K562 (cell line): ENCODE results near the gene SAE1. TPM values are rescaled to one million over a fixed set of nuclear protein-coding genes. Genes with fewer than 3 reads are reported as not detected.

Experiments
- ATAC-seq: fragments of 200-7000 bp; cut with Tn5 transposase; 3 replicates; pipeline ENCODE4 v1.9.1; 2020; ENCODE audit warnings: moderate library complexity
- BruUV-seq: library from RNA; stranded (reverse); fragments of 400-500 nt; replicated peaks from 2 replicates; lab custom pipeline; 2021; lab: Mats Ljungman, UMichigan
- CTCF ChIA-PET: fragments of 300-600 bp; formaldehyde crosslinking; extraction: SDS; loops from one replicate; lab custom pipeline; 2021; ENCODE audit warnings: low intra/inter-chr PET ratio; lab: Yijun Ruan, JAX
- POLR2A ChIA-PET: fragments of 300-600, 350-650 bp; sonication (Branson Sonifier 250); formaldehyde crosslinking; extraction: SDS; loops from one replicate; lab custom pipeline; 2021; ENCODE audit warnings: antibody characterized with exemption, inconsistent platforms; lab: Yijun Ruan, JAX
- DNase-seq, 4 experiments: peaks; one replicate each; pipeline versions ENCODE4 v3.0.0 to v3.0.0-alpha.2; 2011 to 2018; ENCODE audit warnings: low spot score in 3 of 4, mixed read lengths in 3 of 4; ENCODE audit errors: extremely low read depth in 1 of 4
- FAIRE-seq: peaks from 2 replicates; lab custom pipeline; 2011; peaks lifted over from hg19 to GRCh38; lab: Jason Lieb, UNC
- H2AFZ ChIP-seq: 2 replicates; pipeline ENCODE4 v1.6.0; 2011; ENCODE audit warnings: low read depth, low read length, control low read depth, inconsistent platforms
- H3K27ac ChIP-seq: fragments of 200-600 bp; 3 replicates; pipeline ENCODE4 v1.8.0; 2011; ENCODE audit warnings: low read depth, mild to moderate bottlenecking, control low read depth, inconsistent platforms, low read length, moderate library complexity, mixed read lengths; ENCODE audit errors: extremely low read depth
- H3K27me3 ChIP-seq, 2 experiments: fragments of 300-600 bp in 1 of 2; 2 replicates in 1 of 2; 3 replicates in 1 of 2; pipeline versions ENCODE4 v1.6.0 to v1.8.0; 2011; ENCODE audit warnings: inconsistent platforms in 2 of 2, low read length in 2 of 2, mild to moderate bottlenecking in 1 of 2, mixed read lengths in 1 of 2, moderate library complexity in 1 of 2; ENCODE audit not compliant: control insufficient read depth in 2 of 2, insufficient read depth in 2 of 2
- H3K36me3 ChIP-seq: fragments of 300-600 bp; 3 replicates; pipeline ENCODE4 v1.8.0; 2011; ENCODE audit warnings: mild to moderate bottlenecking, low read length, inconsistent platforms; ENCODE audit not compliant: control insufficient read depth, insufficient read depth
- H3K4me1 ChIP-seq, 2 experiments: fragments of 200-600 bp in 1 of 2; replicated peaks in 1 of 2; 2 replicates in 1 of 2; 3 replicates in 1 of 2; pipeline versions ENCODE4 v1.5.1 to v1.8.0; 2011; ENCODE audit warnings: inconsistent platforms in 2 of 2, low read length in 2 of 2, mild to moderate bottlenecking in 1 of 2, mixed read lengths in 1 of 2, moderate library complexity in 1 of 2; ENCODE audit not compliant: control insufficient read depth in 2 of 2, insufficient read depth in 2 of 2
- H3K4me2 ChIP-seq: 2 replicates; pipeline ENCODE4 v1.6.1; 2011; ENCODE audit warnings: low read length, control low read depth, inconsistent platforms, mixed read lengths; ENCODE audit not compliant: insufficient read depth
- H3K4me3 ChIP-seq: fragments of 200-600 bp; sonication (generic), shearing (Covaris generic); 2 replicates; pipeline ENCODE4 v1.5.1; 2016; ENCODE audit warnings: control low read depth, inconsistent platforms
- H3K79me2 ChIP-seq: fragments of 200-600 bp; 3 replicates; pipeline ENCODE4 v1.8.0; 2011; ENCODE audit warnings: low read length, inconsistent platforms; ENCODE audit not compliant: control insufficient read depth, insufficient read depth
- H3K9ac ChIP-seq, 2 experiments: 2 replicates each; pipeline versions ENCODE4 v1.6.0 to v1.6.1; 2011; ENCODE audit warnings: low read depth in 2 of 2, low read length in 2 of 2, control low read depth in 1 of 2, inconsistent platforms in 1 of 2, mild to moderate bottlenecking in 1 of 2, mixed read lengths in 1 of 2; ENCODE audit not compliant: insufficient read depth in 1 of 2
- H3K9me1 ChIP-seq: one replicate; pipeline ENCODE4 v1.6.0; 2011; ENCODE audit warnings: inconsistent platforms, mild to moderate bottlenecking, low read length, moderate library complexity; ENCODE audit not compliant: control insufficient read depth, insufficient read depth
- H3K9me3 ChIP-seq: replicated peaks from 2 replicates; pipeline ENCODE4 v1.5.1; 2011; ENCODE audit warnings: low read depth, low read length, inconsistent platforms; ENCODE audit not compliant: control insufficient read depth, insufficient read depth
- H4K20me1 ChIP-seq: replicated peaks from 2 replicates; pipeline ENCODE4 v1.6.1; 2011; ENCODE audit warnings: low read length, inconsistent platforms, mixed read lengths; ENCODE audit not compliant: control insufficient read depth, insufficient read depth
- EHMT2 ChIP-seq: fragments of 450-650 bp; IDR thresholded peaks from 2 replicates; pipeline ENCODE4 v1.6.1; 2018; ENCODE audit warnings: antibody characterized with exemption
- PTBP1 ChIP-seq: fragments of 200-400 bp; formaldehyde crosslinking; IDR thresholded peaks from 2 replicates; pipeline ENCODE4 v1.6.1; 2017; ENCODE audit warnings: low read depth, low read length
- RBM25 ChIP-seq: fragments of 200-400 bp; formaldehyde crosslinking; IDR thresholded peaks from 2 replicates; pipeline ENCODE4 v1.6.1; 2018; ENCODE audit warnings: low read length, low read depth, moderate library complexity; ENCODE audit not compliant: severe bottlenecking
- ZBTB26 ChIP-seq: fragments of 450-650 bp; formaldehyde crosslinking; IDR thresholded peaks from 2 replicates; pipeline ENCODE4 v1.4.0; 2022; ENCODE audit warnings: missing genetic modification characterization
- ZFP30 ChIP-seq: fragments of 250-450 bp; sonication (Bioruptor Pico); IDR thresholded peaks from 2 replicates; pipeline ENCODE4 v1.8.0; 2022; ENCODE audit warnings: moderate library complexity, mild to moderate bottlenecking, inconsistent platforms, borderline replicate concordance
- ZKSCAN1 ChIP-seq: fragments of 150-350 bp; IDR thresholded peaks from 2 replicates; pipeline ENCODE4 v1.6.1; 2016; ENCODE audit warnings: low read depth, low read length
- WGBS: fragments of 100-300 bp; shearing (Covaris generic); methylation state at CpG from one replicate; pipeline ENCODE4 v1.1.6; 2016; ENCODE audit warnings: low coverage, mixed read lengths; ENCODE audit not compliant: insufficient coverage; ENCODE audit errors: missing lambda C conversion rate; 5-methylcytosine and 5-hydroxymethylcytosine counted together
- in situ Hi-C: fragments of 300-500 bp; cut with MboI; formaldehyde crosslinking; loops from 4 replicates; pipeline ENCODE4 v1.15.0; 2018; ENCODE audit warnings: inconsistent platforms, mixed read lengths
- intact Hi-C: fragments of 100-400 bp; cut with micrococcal nuclease; formaldehyde crosslinking; loops from 2 replicates; pipeline ENCODE4 v1.14.2; 2022
- polyA plus RNA-seq, 8 experiments: library from polyadenylated mRNA; depleted of rRNA in 4 of 8; stranded (reverse) in 5 of 8; unstranded in 3 of 8; fragments of >200 nt; fragmentation: Nextera tagmentation in 2 of 8; fragmentation: Illumina TruSeq in 1 of 8; extraction: Ambion mirVana in 2 of 8; extraction: Trizol in 1 of 8; gene quantifications; 2 replicates each; pipeline versions ENCODE4 v1.2.1 to v1.2.3, GENCODE V29; 2011 to 2014; ENCODE audit warnings: inconsistent platforms in 1 of 8, missing spikeins in 1 of 8
- total RNA-seq, 7 experiments: library from RNA; depleted of rRNA in 6 of 7; stranded (reverse); fragments of >200 nt in 6 of 7; fragmentation: Illumina TruSeq in 2 of 7; extraction: Trizol in 2 of 7; gene quantifications; 2 replicates each; pipeline versions ENCODE4 v1.2.1 to v1.2.3, GENCODE V29; 2011 to 2021; ENCODE audit warnings: low replicate concordance in 1 of 7

Gene SAE1
- total and polyA plus RNA-seq, 9 of the 15 experiments (the other 6 are each of a cell fraction or from before 2014, with no cell fraction given): 82.8 to 299 (median 217) TPM

- no peaks in the 10 kb centered on the region for H3K9me1 ChIP-seq
- BruUV-seq: TSS peak; percentile 15
- FAIRE-seq: no peak
- H3K9ac ChIP-seq: 0 out of 4 replicates have a peak overlapping the region, but pooled peaks of 1 of the 2 experiments have one; percentile 21
- H3K9me3 ChIP-seq: no peaks in the 10 kb centered on the region
- H2AFZ ChIP-seq: no peak overlapping the region
- no peaks in the 10 kb centered on the region; the same call in 1 of the 3 replicates for H3K79me2 ChIP-seq
- no peak for DNase-seq
- H4K20me1 ChIP-seq: no peaks in the 10 kb centered on the region
- H3K4me1 ChIP-seq: no peaks in the 10 kb centered on the region; a peak in 1 of 5 replicates
- in situ Hi-C loops: loop anchor here (5.0 kb wide), 1 partner anchor 46 kb away; no protein-coding TSS in a partner anchor
- no peak overlapping the region for H3K4me2 ChIP-seq
- no peak for TF ChIP-seq ZKSCAN1
- no peak for TF ChIP-seq ZFP30 (CRISPR knock-in tag)
- no peak overlapping the region for H3K4me3 ChIP-seq
- intact Hi-C loops: no loop called here
- CTCF ChIA-PET: no interaction called here
- no peak for ATAC-seq
- H3K36me3 ChIP-seq: peaks cover 96% of the 10 kb centered on the region; the same call in 2 of the 3 replicates
- no peak overlapping the region for H3K27ac ChIP-seq
- 85% methylated on average over 5 of the region's 6 CpGs for WGBS
- no peaks in the 10 kb centered on the region for H3K27me3 ChIP-seq
- POLR2A ChIA-PET: interaction anchor here (0.6 to 2.3 kb wide), 9 partner anchors 10 to 117 kb away, joined by 3 to 13 read pairs (median 4); partner anchors contain the start of genes SAE1 and ZC3H4
These were observed 49.5 kb upstream of the SAE1 start for GRCh38 chr19:47081095-47081494.

GRCh38 chr19:47082493-47082892, 48.1 kb upstream of the SAE1 start:
- Histone ChIP-seq H3K27me3 (no peaks in the 10 kb centered on the region), H3K27ac (no peak overlapping the region), H3K4me2 (no peak overlapping the region), H3K9me1 (no peaks in the 10 kb centered on the region), H3K4me1 (no peaks in the 10 kb centered on the region; a peak in 1 of 5 replicates), H3K9ac (no peak overlapping the region), H3K36me3 (peaks cover 97% of the 10 kb centered on the region; the same call in 2 of the 3 replicates), H3K79me2 (no peaks in the 10 kb centered on the region; the same call in 2 of the 3 replicates), H3K4me3 (no peak overlapping the region), H3K9me3 (no peaks in the 10 kb centered on the region), H4K20me1 (no peaks in the 10 kb centered on the region)
- in situ Hi-C loops: loop anchor here (5.0 kb wide), 1 partner anchor 45 kb away; no protein-coding TSS in a partner anchor
- FAIRE-seq (no peak), ATAC-seq (no peak), DNase-seq (no peak)
- BruUV-seq: no TSS peak
- POLR2A ChIA-PET: interaction anchor here (0.6 to 2.3 kb wide), 3 partner anchors 29 to 56 kb away, joined by 3 to 13 read pairs (median 3); partner anchors contain the start of gene ZC3H4
- TF ChIP-seq PTBP1 (no peak), EHMT2 (no peak), ZBTB26 (CRISPR knock-in tag) (no peak), RBM25 (peak; percentile 93)
- TF ChIP-seq, all 486 proteins: peak for 1
- WGBS: 88% methylated on average over 5 of the region's 5 CpGs
- no peak overlapping the region for H2AFZ ChIP-seq
- CTCF ChIA-PET: no interaction called here
- intact Hi-C loops: no loop called here
